B cell (primary cell): ENCODE measurements around the gene PSKH1. TPM values are rescaled to one million over a fixed set of nuclear protein-coding genes. Genes with fewer than 3 reads are reported as not detected.

Source experiments
- ATAC-seq: fragments of 200-7000 bp; cut with Tn5 transposase; one replicate; pipeline ENCODE4 v1.10.0; 2021; ENCODE audit warnings: low read depth, mild to moderate bottlenecking, moderate number of reproducible peaks, moderate library complexity
- CTCF ChIA-PET: fragments of 350-600 bp; sonication (Branson Sonifier 250); formaldehyde crosslinking; loops from one replicate; lab custom pipeline; 2021; ENCODE audit warnings: antibody characterized with exemption, inconsistent platforms; lab: Charles Lee
- POLR2A ChIA-PET: fragments of 350-600 bp; sonication (Branson Sonifier 250); formaldehyde crosslinking; loops from one replicate; lab custom pipeline; 2021; ENCODE audit warnings: antibody characterized with exemption; lab: Charles Lee
- DNase-seq: peaks from one replicate; pipeline ENCODE4 v3.0.0; 2013
- H2AFZ ChIP-seq: 2 replicates; pipeline ENCODE4 v1.6.1; 2012; ENCODE audit warnings: mild to moderate bottlenecking, low read depth, low read length; ENCODE audit not compliant: insufficient read depth, poor library complexity, severe bottlenecking
- H3K27ac ChIP-seq, 2 donors: 1 replicate in 1 of 2; 2 replicates in 1 of 2; pipeline ENCODE4 v1.5.1; 2012 to 2013; ENCODE audit warnings: low read length in 2 of 2, mild to moderate bottlenecking in 2 of 2, moderate library complexity in 1 of 2
- H3K27me3 ChIP-seq, 4 experiments: fragments of 200-600 bp in 1 of 4; sonication (generic) in 1 of 4; replicated peaks in 1 of 4; 1 replicate in 2 of 4; 2 replicates in 2 of 4; pipeline versions ENCODE4 v1.6.1 to v1.7.0; 2013 to 2016; ENCODE audit warnings: low read length in 3 of 4, mild to moderate bottlenecking in 2 of 4, mixed read lengths in 1 of 4, moderate library complexity in 1 of 4; ENCODE audit not compliant: insufficient read depth in 4 of 4, control insufficient read depth in 3 of 4; ENCODE audit errors: control extremely low read depth in 1 of 4
- H3K36me3 ChIP-seq, 2 experiments: replicated peaks in 1 of 2; 1 replicate in 1 of 2; 2 replicates in 1 of 2; pipeline versions ENCODE4 v1.6.1 to v1.7.1; 2013; ENCODE audit warnings: low read length in 1 of 2; ENCODE audit not compliant: insufficient read depth in 2 of 2, control insufficient read depth in 1 of 2; ENCODE audit errors: control extremely low read depth in 1 of 2, extremely low read depth in 1 of 2
- H3K4me1 ChIP-seq, 2 donors: fragments of 200-600 bp in 1 of 2; sonication (generic) in 1 of 2; 1 replicate in 1 of 2; 2 replicates in 1 of 2; pipeline versions ENCODE4 v1.5.1 to v1.6.1; 2013 to 2017; ENCODE audit warnings: low read length in 2 of 2; ENCODE audit not compliant: control insufficient read depth in 2 of 2, insufficient read depth in 2 of 2
- H3K4me2 ChIP-seq: replicated peaks from 2 replicates; pipeline ENCODE3; 2012; ENCODE audit warnings: mild to moderate bottlenecking, low read depth, low read length; ENCODE audit not compliant: poor library complexity, severe bottlenecking
- H3K4me3 ChIP-seq, 5 experiments: fragments of 200-600 bp in 1 of 5; sonication (generic) in 1 of 5; 1 replicate in 3 of 5; 2 replicates in 2 of 5; pipeline versions ENCODE4 v1.5.1 to v1.7.0; 2011 to 2016; ENCODE audit warnings: low read length in 4 of 5, mild to moderate bottlenecking in 4 of 5, low read depth in 2 of 5, control low read depth in 1 of 5, moderate library complexity in 1 of 5; ENCODE audit not compliant: insufficient read depth in 1 of 5; ENCODE audit errors: control extremely low read depth in 1 of 5, extremely low read depth in 1 of 5
- H3K79me2 ChIP-seq: fragments of 200-600 bp; sonication (generic); one replicate; pipeline ENCODE4 v1.6.0; 2016; ENCODE audit warnings: low read length; ENCODE audit not compliant: control insufficient read depth, insufficient read depth
- H3K9ac ChIP-seq: fragments of 200-600 bp; sonication (generic); 2 replicates; pipeline ENCODE4 v1.6.1; 2017; ENCODE audit warnings: mild to moderate bottlenecking, low read length, moderate library complexity
- H3K9me3 ChIP-seq, 3 donors: one replicate each; pipeline versions ENCODE4 v1.6.1 to v1.7.1; 2013; ENCODE audit warnings: low read length in 2 of 3; ENCODE audit not compliant: control insufficient read depth in 2 of 3, insufficient read depth in 1 of 3; ENCODE audit errors: control extremely low read depth in 1 of 3
- H4K20me1 ChIP-seq: 2 replicates; pipeline ENCODE4 v1.6.0; 2012; ENCODE audit warnings: mild to moderate bottlenecking, low read length; ENCODE audit not compliant: insufficient read depth, control insufficient read depth, poor library complexity, severe bottlenecking
- H3K27ac Mint-ChIP-seq: one replicate; pipeline ENCODE4 v1.8.0; 2021; ENCODE audit warnings: mixed read lengths
- H3K27me3 Mint-ChIP-seq: one replicate; pipeline ENCODE4 v1.8.0; 2021; ENCODE audit warnings: mixed read lengths
- H3K4me1 Mint-ChIP-seq: one replicate; pipeline ENCODE4 v1.8.0; 2021; ENCODE audit warnings: mixed read lengths
- H3K4me3 Mint-ChIP-seq: one replicate; pipeline ENCODE4 v1.8.0; 2021; ENCODE audit warnings: mixed read lengths
- H3K9me3 Mint-ChIP-seq: one replicate; pipeline ENCODE4 v1.8.0; 2022; ENCODE audit warnings: mixed read lengths; ENCODE audit not compliant: insufficient read depth
- CTCF ChIP-seq: fragments of 200-600 bp; IDR thresholded peaks from one replicate; pipeline ENCODE4 v1.8.0; 2022; ENCODE audit warnings: antibody characterized with exemption, mild to moderate bottlenecking
- EZH2 ChIP-seq: IDR thresholded peaks from 2 replicates; pipeline ENCODE4 v1.6.1; 2012; ENCODE audit warnings: borderline replicate concordance, low read depth, mild to moderate bottlenecking, moderate library complexity, low read length; ENCODE audit not compliant: insufficient read depth, poor library complexity, severe bottlenecking
- WGBS: methylation state at CpG from one replicate; pipeline ENCODE4 v1.1.5; 2013; ENCODE audit warnings: missing lambda C conversion rate; ENCODE audit not compliant: insufficient coverage; 5-methylcytosine and 5-hydroxymethylcytosine counted together
- intact Hi-C: fragments of 100-400 bp; cut with micrococcal nuclease; formaldehyde crosslinking; loops from one replicate; pipeline ENCODE4 v1.10.0; 2022
- polyA plus RNA-seq: library from polyadenylated mRNA; depleted of rRNA; stranded (reverse); fragments of >200 nt; gene quantifications from 2 replicates; pipeline ENCODE4 v1.2.3, GENCODE V29; 2012
- total RNA-seq, 2 donors: library from RNA; stranded (reverse); fragments of 120-200 nt in 1 of 2; gene quantifications; 1 replicate in 1 of 2; 2 replicates in 1 of 2; pipeline versions ENCODE4 v1.2.3 to v1.2.4, GENCODE V29; 2013 to 2022

PSKH1 gene
- total and polyA plus RNA-seq, 2 donors (not counting 1 experiment from before 2014, with no cell fraction given) = 20.1 to 29.1 TPM

- no peak for TF ChIP-seq CTCF
- no peak for TF ChIP-seq EZH2
- peak overlapping the region; percentile 47 for H2AFZ ChIP-seq
- H3K9ac ChIP-seq = peak overlapping the region; percentile 95
- Mint-ChIP-seq H3K27me3 (no peaks in the 10 kb centered on the region), H3K9me3 (no peaks in the 10 kb centered on the region), H3K27ac (peak overlapping the region; percentile 99), H3K4me3 (peak overlapping the region; percentile 100), H3K4me1 (peaks cover 31% of the 10 kb centered on the region)
- intact Hi-C loops = loop anchor here (1.0 to 5.0 kb wide), 12 partner anchors 33 to 443 kb away; partner anchors contain the start of genes CTCF, EDC4, GFOD2 and NFATC3
- DNase-seq (peak; percentile 95), ATAC-seq (peak; percentile 89)
- H3K4me1 ChIP-seq = peaks cover 25 to 38% of the 10 kb centered on the region in 2 donors
- H3K9me3 ChIP-seq = no peaks in the 10 kb centered on the region
- peaks cover 7 to 33% of the 10 kb centered on the region in 2 experiments for H3K36me3 ChIP-seq
- H3K4me2 ChIP-seq = peak overlapping the region; percentile 91
- peak overlapping the region; percentile 67 to 85 for H3K27ac ChIP-seq
- peaks cover 42% of the 10 kb centered on the region for H3K79me2 ChIP-seq
- 14% methylated on average over 55 of the region's 55 CpGs for WGBS
- POLR2A ChIA-PET = interaction anchor here (0.6 to 3.3 kb wide), 20 partner anchors 33 to 447 kb away, joined by 3 to 19 read pairs (median 3); partner anchors contain the start of genes ACD, CTCF, DDX28 and DUS2
- peak overlapping the region; percentile 77 to 96 (median 93) for H3K4me3 ChIP-seq
- no peaks in the 10 kb centered on the region for H3K27me3 ChIP-seq
- CTCF ChIA-PET = interaction anchor here (0.7 to 6.4 kb wide), 18 partner anchors 9 to 454 kb away, joined by 3 to 29 read pairs (median 4); partner anchors contain the start of genes ATP6V0D1, CARMIL2, NRN1L and SLC12A4
- H4K20me1 ChIP-seq = peaks cover 28% of the 10 kb centered on the region
Measured at GRCh38 chr16:67935402-67936123, 42.5 kb downstream of the PSKH1 start.
